Fibroblast of lung (primary cell): ENCODE data around the gene CAPNS2.

Experiments used
- CTCF ChIP-seq, 2 donors: IDR thresholded peaks in 1 of 2; conservative IDR thresholded peaks in 1 of 2; 1 replicate in 1 of 2; 2 replicates in 1 of 2; pipeline ENCODE4 v1.5.1; 2011 to 2012; ENCODE audit warnings: low read length in 2 of 2, control low read depth in 1 of 2, inconsistent platforms in 1 of 2, low read depth in 1 of 2, mild to moderate bottlenecking in 1 of 2
- EZH2 ChIP-seq: IDR thresholded peaks from 2 replicates; pipeline ENCODE4 v1.5.1; 2012; ENCODE audit warnings: low read length, control low read depth, mild to moderate bottlenecking; ENCODE audit errors: missing control alignments

DNA sequence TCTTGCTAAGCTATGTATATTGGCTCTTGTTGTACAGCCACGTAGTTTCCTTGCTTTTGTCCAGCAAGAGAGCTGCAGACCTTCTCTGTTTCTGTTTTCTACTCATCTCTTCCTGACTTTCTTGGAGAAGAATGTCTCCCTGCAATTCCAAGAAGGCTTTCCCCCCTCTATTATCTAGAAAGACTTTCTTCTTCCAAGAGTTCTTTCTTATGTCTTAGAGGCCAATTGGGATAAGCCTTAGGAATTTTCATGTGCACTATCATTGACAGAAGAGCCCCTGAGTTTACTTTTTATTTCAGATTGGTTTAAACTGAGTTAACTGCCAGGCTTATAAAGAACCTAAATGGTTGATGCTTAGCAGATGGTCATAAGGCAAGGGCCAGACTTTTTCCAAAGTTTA is 9.0 kb downstream of the CAPNS2 start:
- no peak for TF ChIP-seq CTCF (conservative IDR thresholded peaks at IDR 0.05 in 1 of 2, IDR thresholded peaks at IDR 0.05 in 1 of 2; ENCODE audit: low read depth in 1 of 2, low read length in 2 of 2)
- TF ChIP-seq EZH2: no peak
